C4-2B (cell line): ENCODE data around the gene SMIM14.

Source experiments
- H3K27ac ChIP-seq: fragments of 450-650 bp; 2 replicates; pipeline ENCODE4 v1.5.1; 2017
- CTCF ChIP-seq: fragments of 450-650 bp; conservative IDR thresholded peaks from 2 replicates; pipeline ENCODE4 v1.5.1; 2017; ENCODE audit warnings: mild to moderate bottlenecking
- ZFX ChIP-seq: fragments of 450-650 bp; IDR thresholded peaks from 2 replicates; pipeline ENCODE4 v1.6.1; 2017

The SMIM14 gene

GRCh38 chr4:39563346-39563847 is 75.3 kb downstream of the SMIM14 start:
- no peak overlapping the region for H3K27ac ChIP-seq
- TF ChIP-seq ZFX (no peak), CTCF (no peak)

- TF ChIP-seq ZFX, result no peak
- no peak for TF ChIP-seq CTCF
- H3K27ac ChIP-seq, result no peak overlapping the region
Observed at GRCh38 chr4:39562792-39563191, 75.9 kb downstream of the SMIM14 start.

GRCh38 chr4:39559626-39560025 is 79.0 kb downstream of the SMIM14 start:
- no peak overlapping the region for H3K27ac ChIP-seq
- no peak for TF ChIP-seq CTCF
- no peak for TF ChIP-seq ZFX

- H3K27ac ChIP-seq, result no peak overlapping the region
- TF ChIP-seq ZFX, result no peak
- TF ChIP-seq CTCF, result no peak
Observed at GRCh38 chr4:39555472-39555871, 83.2 kb downstream of the SMIM14 start.

GRCh38 chr4:39548425-39549067 is 90.1 kb downstream of the SMIM14 start:
- TF ChIP-seq ZFX (no peak), CTCF (no peak)
- H3K27ac ChIP-seq, result peak overlapping the region; percentile 23; the same call in 1 of the 2 replicates

GRCh38 chr4:39544580-39545315 is 93.9 kb downstream of the SMIM14 start:
- TF ChIP-seq CTCF, result no peak
- no peak for TF ChIP-seq ZFX
- H3K27ac ChIP-seq, result peak overlapping the region; percentile 34

GRCh38 chr4:39544080-39544479 is 94.6 kb downstream of the SMIM14 start:
- peak overlapping the region; percentile 34 for H3K27ac ChIP-seq

- H3K27ac ChIP-seq, result no peak overlapping the region
- no peak for TF ChIP-seq CTCF
- TF ChIP-seq ZFX, result no peak
Observed at GRCh38 chr4:39543034-39543433, 95.6 kb downstream of the SMIM14 start.
